Fibroblast of skin of left biceps (primary cell): ENCODE data around the gene TCF7.

ENCODE experiments used
- DNase-seq, 2 experiments: peaks; one replicate each; pipeline ENCODE4 v3.0.0-alpha.2; 2013; ENCODE audit warnings: low read depth in 2 of 2

The TCF7 gene

DNA sequence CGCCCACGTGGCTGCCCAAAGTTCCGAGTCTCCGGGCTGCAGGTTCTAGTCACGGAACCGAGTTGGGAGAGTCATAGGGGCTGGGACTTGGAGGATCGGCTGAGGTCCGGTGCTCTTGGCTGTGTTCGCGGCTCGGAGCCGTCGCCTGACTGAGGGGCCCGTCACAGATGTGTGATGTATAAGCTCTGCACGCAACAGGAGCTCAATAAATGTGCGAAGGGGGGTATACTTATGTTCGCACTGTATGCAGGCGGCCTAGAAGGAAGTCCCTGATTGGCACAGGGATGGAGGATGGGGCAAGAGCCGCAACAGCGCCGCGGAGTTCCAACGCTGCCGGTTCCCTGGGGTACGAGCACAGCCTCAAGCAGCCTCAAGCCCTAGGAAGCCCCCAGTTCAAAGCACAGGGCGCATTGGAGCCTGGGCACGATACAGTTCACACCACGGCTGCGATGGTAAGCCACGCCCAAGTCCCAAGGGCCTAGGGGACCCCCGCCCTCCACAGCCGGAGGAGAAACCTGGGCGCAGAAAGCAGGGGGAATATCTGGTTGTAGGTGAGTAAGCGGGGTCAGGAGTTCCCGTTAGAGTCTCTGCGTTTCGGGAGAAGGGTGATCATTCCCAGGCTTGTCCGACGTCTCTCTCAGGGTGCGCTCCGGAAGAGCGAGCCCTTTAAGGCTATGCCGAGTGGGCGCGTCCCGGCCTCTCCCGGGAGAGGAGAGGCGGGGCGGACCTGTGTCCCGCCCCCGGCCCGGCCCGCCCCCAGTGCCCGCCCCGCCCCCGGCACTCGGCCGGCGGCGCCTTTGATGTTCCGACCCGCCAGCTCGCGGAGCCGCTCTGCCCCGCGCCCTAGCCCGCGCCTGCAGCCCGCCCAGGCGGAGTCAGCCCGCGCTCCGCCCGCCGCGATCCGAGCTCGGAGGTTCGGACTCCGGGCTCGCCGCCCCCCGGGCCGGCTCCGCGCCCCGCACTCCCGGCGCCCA is at the start of gene TCF7:
TCF7 (plus strand) TSS at position 780 of the 974 bp plus-strand sequence. CDS start 226 bp downstream, outside the sequence.
- DNase-seq = peak; percentile 26 to 29

DNA sequence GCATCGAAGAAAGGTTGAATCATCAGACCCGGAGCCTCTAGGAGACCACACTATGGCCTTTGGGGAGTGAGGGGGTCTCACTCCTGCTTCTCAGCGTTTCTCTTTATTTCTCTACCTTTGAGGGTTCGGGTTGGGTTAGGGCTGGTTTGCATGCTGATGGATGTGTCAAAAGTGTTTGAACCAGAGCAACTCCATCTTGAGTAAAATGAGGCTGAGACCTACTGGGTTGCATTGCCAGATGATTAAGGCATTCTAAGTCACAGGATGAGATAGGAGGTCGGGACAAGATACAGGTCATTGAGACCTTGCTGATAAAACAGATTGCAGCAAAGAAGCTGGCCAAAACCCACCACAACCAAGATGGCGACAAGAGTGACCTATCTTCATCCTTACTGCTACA is 44.9 kb upstream of the TCF7 start:
- no peak for DNase-seq

DNA sequence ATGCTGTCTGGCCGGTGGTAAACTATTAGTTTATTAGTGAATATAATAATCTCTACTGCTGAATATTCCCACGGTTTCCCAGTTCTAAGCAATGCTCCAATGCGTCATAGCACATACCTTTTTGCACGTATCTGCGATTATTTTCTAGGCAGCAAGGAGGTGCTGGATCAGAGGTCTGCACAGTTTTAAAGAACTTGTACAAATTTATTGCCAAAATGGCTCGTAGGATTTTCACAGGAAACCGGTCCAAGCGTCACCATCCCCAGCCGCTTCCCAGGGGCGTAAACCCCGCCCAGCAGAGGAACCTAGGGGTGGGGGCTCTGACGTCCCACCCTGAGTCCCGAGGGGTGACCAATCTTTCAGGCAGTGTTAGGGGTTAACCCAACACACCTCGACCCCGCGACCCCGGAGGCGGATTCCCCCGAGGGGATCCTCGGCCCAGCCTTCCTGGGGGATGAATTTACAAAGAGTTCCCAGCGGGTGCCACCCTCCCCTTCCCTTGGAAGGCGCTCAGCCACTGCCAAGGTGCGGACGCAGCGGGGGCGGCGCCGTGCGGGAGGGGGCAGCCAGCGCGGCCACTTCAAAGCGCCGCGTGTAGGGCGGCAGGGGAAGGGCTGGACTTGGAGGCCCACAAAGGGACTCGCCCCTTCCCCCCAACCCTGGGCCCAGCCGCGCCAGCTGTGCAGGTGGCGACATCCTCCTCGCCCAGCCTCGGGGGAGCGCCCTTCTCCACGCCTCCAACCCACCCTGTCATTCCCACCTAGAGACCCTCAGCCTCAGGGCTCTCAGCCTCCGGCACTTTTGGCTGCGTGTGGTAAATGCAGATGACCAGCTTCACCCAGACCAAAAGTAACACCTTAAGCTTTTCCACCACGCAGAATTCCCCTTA is 43.5 kb upstream of the TCF7 start:
- DNase-seq = no peak

DNA sequence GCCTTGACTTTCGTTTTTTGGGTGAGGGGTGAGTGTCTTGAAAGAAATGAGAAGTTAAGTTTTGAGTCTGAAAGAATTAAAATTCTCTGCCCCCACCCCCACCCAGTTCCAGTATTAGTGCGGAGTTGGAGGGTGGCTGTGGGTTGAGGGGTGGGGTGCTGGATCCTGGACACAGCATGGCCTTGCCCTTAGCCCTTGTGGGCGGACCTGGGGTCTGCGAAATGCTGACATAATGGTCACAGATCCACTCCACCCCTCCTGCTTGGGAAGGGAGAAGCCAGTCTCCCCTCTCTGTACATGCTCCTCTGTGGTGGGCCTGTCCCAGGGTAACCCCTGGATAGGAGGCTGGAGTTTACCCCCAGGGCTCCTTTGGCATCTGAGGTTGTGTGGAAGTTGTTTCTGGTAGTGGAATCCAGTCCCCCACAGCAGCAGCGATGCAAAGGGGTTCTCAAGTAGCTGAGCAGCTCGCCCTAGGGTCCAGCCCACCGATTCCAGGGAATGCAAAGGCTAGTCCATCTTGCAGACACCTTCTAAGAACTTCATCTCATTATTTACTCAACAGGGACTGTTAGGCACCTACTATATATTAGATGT is 42.8 kb upstream of the TCF7 start:
- no peak for DNase-seq

DNA sequence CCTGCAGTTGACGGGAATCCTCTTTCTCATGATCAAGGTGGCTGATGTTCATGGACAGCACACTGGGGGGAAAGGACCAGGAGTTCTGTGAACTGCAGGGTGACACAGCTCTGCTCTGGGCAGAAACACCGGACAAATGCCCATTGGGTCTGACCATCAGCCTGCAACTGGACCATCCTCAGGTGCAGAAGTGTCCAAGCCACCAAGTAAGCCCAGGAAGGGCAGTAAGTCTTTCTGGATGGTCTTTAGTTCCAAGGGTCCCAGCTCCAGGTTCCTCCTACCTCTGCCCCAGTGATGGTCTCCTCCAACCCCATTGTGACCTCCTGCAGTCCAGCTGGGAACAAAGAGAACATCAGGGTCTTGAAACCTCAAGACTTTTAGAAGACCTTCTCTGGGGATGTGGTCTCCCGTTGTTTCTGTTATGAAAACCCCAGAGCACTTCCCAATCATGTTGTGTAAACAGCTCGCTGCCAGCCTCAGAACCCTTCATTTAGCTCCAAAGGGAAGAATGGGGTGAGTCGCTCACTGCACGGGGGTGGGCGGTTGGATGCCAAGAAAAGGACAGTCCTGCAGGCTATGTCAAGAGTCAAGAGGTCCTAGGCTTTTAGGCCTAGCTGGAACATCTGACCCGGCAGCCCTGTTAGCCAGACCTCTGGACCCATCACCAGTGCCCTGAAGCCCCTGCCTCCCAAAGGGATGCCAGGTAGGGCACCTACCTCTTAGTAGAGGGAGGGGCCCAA is 41.8 kb upstream of the TCF7 start:
- DNase-seq = no peak

DNA sequence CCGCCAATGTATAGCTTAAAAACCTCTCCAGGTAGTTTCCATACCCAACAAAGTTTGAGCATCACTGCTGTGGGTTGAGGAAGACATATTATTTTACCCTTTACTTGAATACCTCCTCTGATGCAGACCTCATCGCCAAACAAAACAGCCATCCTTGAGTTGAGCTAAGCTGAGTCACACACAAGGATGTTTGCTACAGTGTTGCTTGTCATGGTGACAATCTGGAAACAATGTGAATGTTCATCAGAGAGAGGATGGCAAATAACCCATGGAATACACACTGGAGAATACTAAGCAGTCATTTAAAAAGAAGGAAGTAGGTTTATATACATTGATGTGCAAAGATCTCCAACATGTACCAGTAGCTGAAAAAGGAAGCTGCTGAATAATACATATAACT is 41.1 kb upstream of the TCF7 start:
- no peak for DNase-seq

DNA sequence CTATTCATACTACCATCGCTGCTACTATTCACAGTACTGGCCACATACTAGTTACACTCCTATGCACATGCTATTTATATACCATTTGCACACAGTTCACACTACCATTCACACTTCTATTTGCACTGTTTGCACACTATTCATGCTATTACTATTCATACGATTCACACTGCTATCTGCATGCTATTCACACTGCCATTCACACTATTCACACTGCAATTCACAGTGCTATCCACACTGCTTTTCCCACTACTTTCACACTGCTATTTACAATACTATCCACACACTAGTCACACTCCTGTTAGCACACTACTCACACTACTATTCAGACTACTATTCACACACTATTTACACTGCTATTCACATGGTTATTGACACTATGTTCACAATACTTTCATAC is 39.4 kb upstream of the TCF7 start:
- DNase-seq = no peak

DNA sequence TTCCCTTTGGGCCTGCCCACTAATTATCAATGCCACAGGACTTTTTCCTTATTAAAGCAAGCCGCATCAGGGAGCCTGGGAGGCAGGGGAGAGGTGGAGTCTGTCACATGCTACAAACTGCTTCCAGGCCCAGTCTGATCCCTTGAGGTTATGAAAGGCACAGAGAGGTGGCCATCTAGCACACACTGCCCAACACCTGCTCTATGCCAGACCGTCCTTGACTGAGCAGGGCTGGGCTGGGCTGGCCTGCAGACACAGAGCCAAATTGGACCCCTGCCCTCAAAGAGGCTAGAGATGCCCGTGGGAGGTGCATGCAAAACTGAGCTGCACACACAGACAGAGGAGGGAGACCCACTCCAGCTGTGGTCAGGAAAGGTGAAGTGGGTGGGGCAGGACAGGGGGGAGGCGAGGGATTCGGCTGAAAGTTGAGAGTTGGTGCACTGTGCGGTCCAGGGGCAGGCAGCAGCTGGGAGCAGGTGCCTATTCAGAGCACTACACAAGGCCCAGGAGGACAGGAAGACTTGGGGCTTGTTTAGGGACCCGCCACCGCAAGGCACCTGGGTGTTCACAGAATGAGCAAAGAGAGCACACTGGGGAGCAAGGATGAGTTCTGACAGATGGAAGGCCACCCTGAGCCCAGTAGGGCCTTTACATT is 36.4 kb upstream of the TCF7 start:
- no peak for DNase-seq

DNA sequence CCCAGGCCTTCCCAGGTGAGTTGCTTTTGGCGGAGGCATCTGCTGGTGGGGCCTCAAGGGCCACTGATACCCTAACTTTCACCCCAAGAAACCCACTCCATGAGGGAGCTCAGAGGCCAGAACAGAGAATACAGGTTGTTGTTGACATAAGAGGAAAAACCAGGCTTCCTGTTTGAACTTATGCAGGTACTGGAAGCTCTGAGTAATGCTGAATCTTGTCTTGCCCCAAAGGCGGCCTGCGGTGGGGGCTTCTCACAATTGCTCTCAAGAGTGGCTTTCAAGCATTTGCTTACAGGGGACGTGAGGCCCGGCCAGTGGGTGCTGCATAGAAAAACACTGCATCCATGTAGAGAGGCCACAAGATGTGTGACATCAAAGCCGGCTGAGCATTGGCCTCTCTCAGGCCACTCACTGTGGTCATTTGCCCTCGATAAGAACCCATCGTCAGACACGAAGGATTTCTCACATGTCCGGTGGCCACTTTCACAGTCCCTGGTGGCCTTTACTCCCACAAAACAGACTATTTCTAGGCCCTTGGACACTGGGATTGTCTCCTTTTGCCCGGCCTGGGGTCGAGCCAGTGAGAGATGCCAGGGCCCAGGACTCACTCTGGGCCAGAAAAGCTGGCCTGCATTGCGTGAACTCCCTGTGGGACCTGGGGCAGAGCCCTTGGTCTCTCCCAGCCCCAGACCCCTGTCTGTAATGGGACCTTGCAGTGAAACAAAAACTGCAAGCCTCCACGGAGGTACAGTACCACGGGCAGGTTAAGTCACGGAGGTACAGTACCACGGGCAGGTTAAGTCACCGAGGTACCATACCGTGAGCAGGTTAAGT is 34.5 kb upstream of the TCF7 start:
- no peak for DNase-seq

DNA sequence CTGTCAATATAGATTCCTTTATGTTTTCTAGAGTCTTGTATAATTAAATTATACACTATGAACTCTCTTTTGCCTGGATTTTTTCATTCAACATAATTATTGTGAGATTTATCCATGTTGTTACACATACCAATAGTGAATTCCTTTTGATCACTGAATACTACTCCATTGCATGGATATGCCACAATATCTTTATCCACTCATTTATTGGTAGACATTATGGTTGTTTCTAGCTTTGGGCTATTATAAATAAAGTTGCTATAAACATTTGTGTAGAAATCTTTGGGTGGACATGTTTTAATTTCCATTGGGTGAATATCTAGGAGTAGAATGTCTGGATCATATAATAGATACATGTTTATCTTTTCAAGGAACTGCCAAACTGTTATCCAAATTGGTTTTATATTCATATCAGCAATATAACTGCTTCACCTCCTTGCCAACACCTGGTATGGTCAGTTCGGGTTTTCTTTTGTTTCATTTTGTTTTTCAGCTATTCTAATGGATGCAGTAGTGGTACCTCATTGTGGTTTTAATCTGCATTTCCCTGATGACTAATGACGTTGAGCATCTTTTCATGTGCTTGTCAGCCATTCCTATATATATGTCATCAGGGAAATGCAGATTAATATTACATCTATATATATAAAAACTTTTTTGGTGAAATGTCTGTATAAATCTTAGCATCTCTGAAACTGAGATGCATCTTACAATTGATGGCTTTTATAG is 32.1 kb upstream of the TCF7 start:
- DNase-seq = no peak

DNA sequence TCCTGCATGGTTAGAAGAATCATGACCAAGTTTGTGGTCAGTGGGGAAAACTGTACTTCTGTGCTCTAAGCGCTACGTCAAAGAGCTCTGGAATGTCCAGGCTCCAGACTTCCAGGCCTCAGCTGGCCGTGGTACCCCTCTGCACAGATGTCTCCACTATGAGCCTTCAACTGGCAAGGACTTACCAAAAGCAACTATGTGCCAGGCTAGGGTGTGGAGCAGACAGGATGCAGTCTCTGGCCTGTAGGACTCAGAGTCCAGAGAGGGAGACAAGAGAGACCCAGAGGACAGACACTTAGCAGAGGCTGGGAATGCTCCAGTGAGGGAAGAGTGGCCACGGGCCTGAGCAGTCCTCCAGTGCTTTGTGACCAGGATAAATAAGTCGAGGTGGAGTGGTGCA is 31.0 kb upstream of the TCF7 start:
- DNase-seq = no peak

DNA sequence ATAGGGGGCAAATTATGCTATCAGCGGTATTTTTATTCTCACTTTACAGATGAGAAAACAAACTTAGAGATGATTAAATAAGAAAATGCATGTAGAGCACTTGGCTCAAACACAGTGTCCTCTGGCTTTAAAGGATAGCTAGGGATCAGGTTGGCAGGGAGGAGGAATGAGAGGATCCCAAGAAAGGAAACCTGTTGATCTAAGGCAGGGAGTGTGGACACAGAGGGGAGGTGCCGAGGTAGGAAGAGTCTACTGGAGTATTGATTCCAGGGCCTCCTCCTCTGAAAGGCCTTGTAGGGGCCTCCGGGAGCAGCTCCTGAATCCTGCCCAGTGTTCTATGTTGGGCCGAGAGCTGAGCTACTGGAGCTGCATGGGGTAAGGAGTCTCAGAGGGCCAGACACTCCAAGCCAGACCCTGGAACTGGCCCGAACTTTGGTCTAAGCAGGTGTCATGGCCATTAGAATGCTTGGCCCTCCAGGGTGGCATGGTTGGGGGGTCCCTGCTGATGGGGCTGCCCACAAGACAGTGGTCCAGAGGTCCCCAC is 30.4 kb upstream of the TCF7 start:
- no peak for DNase-seq

DNA sequence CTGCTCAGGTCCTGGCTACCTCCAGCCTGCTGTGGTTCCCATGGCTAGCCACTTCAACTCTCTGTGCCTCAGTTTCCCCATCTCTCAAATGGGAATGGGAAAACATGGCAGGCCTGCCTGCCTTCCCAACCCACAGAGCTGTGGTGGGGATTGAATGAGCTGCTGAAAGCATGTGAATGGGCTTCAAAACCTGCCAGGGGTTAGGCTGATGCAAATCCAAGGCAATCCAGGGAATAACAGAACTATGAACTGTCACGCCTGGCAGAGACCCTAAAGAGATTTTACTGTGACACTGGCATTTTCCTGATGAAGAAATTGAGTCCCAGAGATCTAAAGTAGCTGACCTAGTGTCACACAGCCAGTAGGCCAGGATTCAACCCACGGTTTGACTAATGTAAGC is 29.9 kb upstream of the TCF7 start:
- no peak for DNase-seq

DNA sequence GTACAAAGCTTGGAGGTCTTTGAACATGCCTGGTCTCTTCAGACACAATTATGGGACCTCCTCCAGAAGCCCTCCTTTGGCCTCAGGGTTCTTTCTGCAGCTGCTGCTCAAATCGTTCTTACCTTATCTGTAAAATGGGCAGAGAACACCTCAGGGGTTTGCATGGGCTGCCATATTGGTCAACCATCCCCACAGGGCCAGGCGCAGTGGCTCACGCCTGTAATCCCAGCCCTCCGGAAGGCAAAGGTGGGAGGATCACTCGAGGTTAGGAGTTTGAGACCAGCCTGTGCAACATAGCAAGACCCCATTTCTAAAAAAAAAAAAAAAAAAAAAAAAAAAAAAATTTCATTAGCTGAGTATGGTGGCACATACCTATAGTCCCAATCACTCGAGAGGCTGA is 29.1 kb upstream of the TCF7 start:
- DNase-seq = no peak

DNA sequence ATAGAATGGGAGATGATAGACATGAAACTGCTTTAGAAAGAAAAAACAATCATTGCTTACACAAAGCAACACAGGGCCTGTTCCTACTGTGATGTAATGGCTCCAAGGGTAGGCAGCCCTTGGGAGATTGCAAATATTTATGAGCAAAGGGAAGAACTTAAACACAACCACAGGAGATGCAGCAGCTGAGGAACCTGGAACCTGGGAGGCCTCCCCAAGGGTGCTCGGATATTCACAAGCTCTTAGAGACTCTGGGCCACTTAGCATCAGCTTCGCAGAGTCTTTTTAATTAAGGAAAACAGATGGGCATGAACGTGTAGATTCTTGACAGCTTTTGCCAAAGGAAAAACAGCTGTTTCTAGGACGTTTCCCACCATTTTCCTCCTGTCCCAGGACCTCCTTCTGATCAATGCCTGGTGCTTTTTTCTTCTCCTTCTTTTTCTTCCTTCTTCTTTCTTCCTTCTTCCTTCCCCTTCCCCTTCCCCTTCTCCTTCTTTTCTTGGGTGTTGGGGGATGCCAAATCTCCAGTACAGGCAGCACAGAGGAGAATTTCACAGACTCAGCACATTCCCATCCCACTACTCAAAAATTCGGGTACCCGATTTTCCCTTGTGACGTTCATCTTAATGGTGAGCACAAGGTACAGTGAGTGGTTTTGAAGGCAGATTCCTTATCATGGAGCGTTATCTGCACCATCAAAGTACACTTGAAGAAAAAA is 28.1 kb upstream of the TCF7 start:
- DNase-seq = no peak

DNA sequence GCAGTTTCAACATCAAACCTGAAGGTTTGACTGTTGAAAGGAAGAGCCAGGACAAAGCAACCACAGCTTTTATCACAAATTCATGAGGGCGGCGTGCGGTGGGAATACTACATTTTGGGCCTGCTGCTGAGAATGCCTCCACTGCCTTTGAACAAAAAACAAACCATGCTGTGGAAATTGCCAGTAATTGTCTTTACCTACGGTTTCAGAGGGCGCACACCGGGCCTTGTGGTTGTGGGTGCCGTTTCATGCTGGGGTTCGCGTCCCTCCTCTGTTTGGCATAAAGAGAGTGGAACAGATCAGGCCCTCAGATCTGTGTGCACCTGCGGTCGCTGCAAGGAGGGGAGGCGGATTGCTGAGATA is 27.6 kb upstream of the TCF7 start:
- DNase-seq = no peak

DNA sequence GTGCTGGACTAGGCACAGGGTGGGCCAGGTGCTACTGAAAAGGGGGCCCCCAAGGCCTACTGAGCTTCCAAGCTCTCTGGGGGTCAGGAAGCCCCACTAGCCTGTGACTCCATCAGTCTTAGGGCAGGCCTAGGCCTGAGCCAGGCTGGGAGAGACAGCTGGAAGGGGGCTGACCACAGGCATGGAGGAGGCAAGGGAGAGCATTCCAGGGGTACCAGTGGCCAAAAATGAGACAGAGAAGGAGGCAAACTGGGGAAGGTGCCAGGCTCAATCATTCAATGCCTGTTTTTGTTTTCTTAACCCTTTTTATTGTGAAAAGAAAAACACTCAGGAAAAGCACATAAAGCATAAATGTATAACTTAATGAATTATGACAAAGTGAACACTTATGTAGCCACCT is 26.2 kb upstream of the TCF7 start:
- no peak for DNase-seq

DNA sequence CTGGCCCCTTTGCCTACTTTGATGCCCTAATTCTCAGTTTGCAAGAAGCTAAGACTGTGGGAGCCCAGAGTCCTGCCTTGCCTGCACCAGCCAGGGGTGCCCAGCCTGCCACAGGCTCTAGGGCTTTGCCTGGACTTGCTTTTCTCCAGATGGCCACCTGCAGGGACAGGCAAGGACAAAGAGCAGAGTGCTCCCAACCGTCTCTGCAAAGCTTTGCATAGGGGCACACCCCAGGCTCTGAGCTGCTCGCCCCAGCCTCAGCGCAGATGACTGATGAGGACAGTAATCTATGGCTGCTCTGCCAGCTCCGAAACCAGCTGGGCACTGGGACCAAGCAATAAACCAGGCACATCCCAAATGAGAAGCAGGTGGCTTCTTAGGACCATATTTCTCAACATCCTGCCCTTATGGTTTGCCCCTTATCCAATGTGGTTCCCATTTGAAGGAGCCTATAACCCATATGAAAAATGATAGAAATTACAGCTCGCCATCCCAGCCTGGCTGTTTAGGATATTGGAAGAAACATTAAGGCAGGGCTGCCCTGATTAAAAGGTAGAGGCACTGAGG is 25.4 kb upstream of the TCF7 start:
- DNase-seq = no peak
